Measurements from ENCODE around the gene SEPTIN12.

The SEPTIN12 gene

GRCh38 chr16:4814542-4815173, 26.5 kb upstream of the SEPTIN12 start:
- Histone ChIP-seq H3K27me3 (ENCODE audit: control insufficient read depth, insufficient read depth, low read length) (no peaks in the 10 kb centered on the region), H3K4me3 (ENCODE audit: low read length) (no peak overlapping the region), H3K9me3 (ENCODE audit: control insufficient read depth, low read depth, low read length) (no peaks in the 10 kb centered on the region), H3K9ac (ENCODE audit: low read length) (no peak overlapping the region), H3K27ac (ENCODE audit: low read length) (no peak overlapping the region), H3K4me1 (ENCODE audit: control insufficient read depth, low read depth, low read length) (no peaks in the 10 kb centered on the region), H3K36me3 (ENCODE audit: control insufficient read depth, low read depth, low read length) (peaks cover 57% of the 10 kb centered on the region)

DNA sequence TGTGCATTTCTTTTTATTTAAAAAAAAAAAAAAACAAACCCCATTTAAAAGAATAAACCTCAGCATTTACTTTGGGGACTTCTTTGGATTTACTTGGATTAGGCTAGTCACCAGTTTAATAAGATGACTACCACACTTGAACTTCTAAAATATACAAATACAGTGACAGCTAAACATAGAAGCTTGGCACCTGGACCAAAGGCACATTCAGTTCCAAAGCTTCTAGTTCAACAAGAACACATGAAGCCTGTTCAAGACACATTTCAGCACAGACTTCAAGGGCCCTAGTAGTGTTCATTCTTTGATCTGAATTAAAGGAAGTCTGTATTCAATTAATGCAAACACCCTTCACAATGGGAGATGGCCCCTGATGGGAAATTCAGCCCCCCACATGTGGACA, 25.9 kb upstream of the SEPTIN12 start:
- no peaks in the 10 kb centered on the region for H3K9me3 ChIP-seq (ENCODE audit: control insufficient read depth, low read depth, low read length)
- peaks cover 59% of the 10 kb centered on the region for H3K36me3 ChIP-seq (ENCODE audit: control insufficient read depth, low read depth, low read length)

GRCh38 chr16:4813251-4814003, 25.3 kb upstream of the SEPTIN12 start:
- no peak overlapping the region for H3K4me3 ChIP-seq (ENCODE audit: low read length)
- H3K27me3 ChIP-seq (ENCODE audit: control insufficient read depth, insufficient read depth, low read length) = no peaks in the 10 kb centered on the region
- H3K4me1 ChIP-seq (ENCODE audit: control insufficient read depth, low read depth, low read length) = no peaks in the 10 kb centered on the region
- peaks cover 63% of the 10 kb centered on the region for H3K36me3 ChIP-seq (ENCODE audit: control insufficient read depth, low read depth, low read length)
- H3K9ac ChIP-seq (ENCODE audit: low read length) = no peak overlapping the region
- no peaks in the 10 kb centered on the region for H3K9me3 ChIP-seq (ENCODE audit: control insufficient read depth, low read depth, low read length)
- no peak overlapping the region for H3K27ac ChIP-seq (ENCODE audit: low read length)

More for the DNA sequence above, 25.9 kb upstream of the SEPTIN12 start:
- no peaks in the 10 kb centered on the region for H3K27me3 ChIP-seq (ENCODE audit: control insufficient read depth, insufficient read depth, low read length)
- H3K4me1 ChIP-seq (ENCODE audit: control insufficient read depth, low read depth, low read length) = no peaks in the 10 kb centered on the region
- H3K4me3 ChIP-seq (ENCODE audit: low read length) = no peak overlapping the region
- H3K9ac ChIP-seq (ENCODE audit: low read length) = no peak overlapping the region
- H3K27ac ChIP-seq (ENCODE audit: low read length) = no peak overlapping the region

- Histone ChIP-seq H3K9me3 (ENCODE audit: control insufficient read depth, low read depth, low read length) (no peaks in the 10 kb centered on the region), H3K36me3 (ENCODE audit: control insufficient read depth, low read depth, low read length) (peaks cover 67% of the 10 kb centered on the region), H3K4me1 (ENCODE audit: control insufficient read depth, low read depth, low read length) (no peaks in the 10 kb centered on the region), H3K27ac (ENCODE audit: low read length) (no peak overlapping the region), H3K9ac (ENCODE audit: low read length) (no peak overlapping the region), H3K4me3 (ENCODE audit: low read length) (no peak overlapping the region), H3K27me3 (ENCODE audit: control insufficient read depth, insufficient read depth, low read length) (no peaks in the 10 kb centered on the region)
These were observed 23.6 kb upstream of the SEPTIN12 start for GRCh38 chr16:4811773-4812172.

GRCh38 chr16:4811242-4811641, 23.1 kb upstream of the SEPTIN12 start:
- Histone ChIP-seq H3K9ac (ENCODE audit: low read length) (no peak overlapping the region), H3K9me3 (ENCODE audit: control insufficient read depth, low read depth, low read length) (no peaks in the 10 kb centered on the region), H3K4me1 (ENCODE audit: control insufficient read depth, low read depth, low read length) (no peaks in the 10 kb centered on the region), H3K4me3 (ENCODE audit: low read length) (no peak overlapping the region), H3K27me3 (ENCODE audit: control insufficient read depth, insufficient read depth, low read length) (no peaks in the 10 kb centered on the region), H3K27ac (ENCODE audit: low read length) (no peak overlapping the region), H3K36me3 (ENCODE audit: control insufficient read depth, low read depth, low read length) (peaks cover 66% of the 10 kb centered on the region)

DNA sequence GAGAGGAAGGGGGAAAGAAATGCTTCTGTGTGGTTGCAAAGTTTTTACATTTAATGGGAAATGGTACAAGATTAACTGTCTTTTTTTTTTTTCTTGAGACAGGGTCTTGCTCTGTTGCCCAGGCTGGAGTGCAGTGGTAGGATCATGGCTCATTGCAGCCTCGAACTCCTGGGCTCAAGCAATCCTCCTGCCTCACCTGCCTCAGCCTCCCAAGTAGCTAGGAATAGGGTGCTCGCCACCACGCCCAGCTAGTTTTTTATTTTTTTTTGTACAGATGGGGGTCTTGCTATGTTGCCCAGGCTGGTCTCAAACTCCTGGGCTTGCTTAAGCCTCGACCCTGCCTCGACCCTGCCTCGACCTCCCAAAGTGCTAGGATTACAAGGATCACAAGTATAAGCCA, 18.1 kb upstream of the SEPTIN12 start:
- Histone ChIP-seq H3K9ac (ENCODE audit: low read length) (no peak overlapping the region), H3K27me3 (ENCODE audit: control insufficient read depth, insufficient read depth, low read length) (no peaks in the 10 kb centered on the region), H3K36me3 (ENCODE audit: control insufficient read depth, low read depth, low read length) (peaks cover 42% of the 10 kb centered on the region), H3K27ac (ENCODE audit: low read length) (no peak overlapping the region), H3K9me3 (ENCODE audit: control insufficient read depth, low read depth, low read length) (no peaks in the 10 kb centered on the region), H3K4me3 (ENCODE audit: low read length) (no peak overlapping the region), H3K4me1 (ENCODE audit: control insufficient read depth, low read depth, low read length) (peaks cover 6% of the 10 kb centered on the region)

DNA sequence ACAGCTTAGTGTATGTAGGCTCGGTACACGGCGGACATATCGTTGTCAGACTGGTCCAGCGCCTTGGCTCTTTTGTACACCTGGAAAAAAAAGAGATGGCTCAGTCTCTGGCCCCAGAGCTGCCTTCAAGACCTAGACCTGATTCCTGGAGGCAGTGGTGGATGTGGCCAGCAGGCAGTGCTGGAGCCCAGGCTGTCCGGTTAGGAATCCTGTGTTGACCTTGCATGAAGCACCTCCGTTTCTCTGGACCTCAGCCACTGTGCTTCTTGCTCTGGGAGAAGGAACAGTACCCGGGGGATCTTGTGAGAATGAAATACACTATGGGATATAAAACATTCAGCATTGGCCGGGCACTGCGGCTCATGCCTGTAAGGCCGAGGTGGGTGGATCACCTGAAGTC, 17.1 kb upstream of the SEPTIN12 start:
- Histone ChIP-seq H3K9me3 (ENCODE audit: control insufficient read depth, low read depth, low read length) (no peaks in the 10 kb centered on the region), H3K4me3 (ENCODE audit: low read length) (no peak overlapping the region), H3K9ac (ENCODE audit: low read length) (no peak overlapping the region), H3K4me1 (ENCODE audit: control insufficient read depth, low read depth, low read length) (peaks cover 6% of the 10 kb centered on the region), H3K27ac (ENCODE audit: low read length) (no peak overlapping the region), H3K36me3 (ENCODE audit: control insufficient read depth, low read depth, low read length) (peaks cover 38% of the 10 kb centered on the region), H3K27me3 (ENCODE audit: control insufficient read depth, insufficient read depth, low read length) (no peaks in the 10 kb centered on the region)

- no peak overlapping the region for H3K9ac ChIP-seq (ENCODE audit: low read length)
- peaks cover 6% of the 10 kb centered on the region for H3K4me1 ChIP-seq (ENCODE audit: control insufficient read depth, low read depth, low read length)
- no peak overlapping the region for H3K4me3 ChIP-seq (ENCODE audit: low read length)
- peaks cover 31% of the 10 kb centered on the region for H3K36me3 ChIP-seq (ENCODE audit: control insufficient read depth, low read depth, low read length)
- H3K9me3 ChIP-seq (ENCODE audit: control insufficient read depth, low read depth, low read length) = no peaks in the 10 kb centered on the region
- no peak overlapping the region for H3K27ac ChIP-seq (ENCODE audit: low read length)
- no peaks in the 10 kb centered on the region for H3K27me3 ChIP-seq (ENCODE audit: control insufficient read depth, insufficient read depth, low read length)
These were observed 16.0 kb upstream of the SEPTIN12 start for GRCh38 chr16:4803898-4804762.

DNA sequence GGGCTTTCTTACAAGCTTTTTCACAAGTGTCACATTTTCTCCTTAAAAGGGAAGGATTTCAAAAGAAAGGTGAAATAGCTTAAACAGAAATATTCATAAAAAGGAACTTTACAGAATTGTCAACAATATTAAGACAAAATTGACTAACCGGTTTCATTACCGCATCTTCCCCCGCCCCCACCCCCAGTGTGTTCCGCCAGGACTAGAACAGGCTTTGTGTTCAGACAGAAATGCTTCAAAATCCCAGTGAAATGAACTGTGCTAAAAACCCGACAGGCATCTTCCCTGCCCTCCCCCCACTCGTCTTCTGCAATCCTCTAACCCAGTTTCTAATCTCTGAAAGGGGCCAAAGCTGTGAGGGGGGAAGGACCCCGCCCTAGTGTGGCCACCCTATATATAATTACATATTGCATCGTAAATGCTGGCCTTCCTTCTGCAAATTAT, 15.3 kb upstream of the SEPTIN12 start:
- H3K27me3 ChIP-seq (ENCODE audit: control insufficient read depth, insufficient read depth, low read length) = no peaks in the 10 kb centered on the region
- peak overlapping the region; percentile 62 for H3K9ac ChIP-seq (ENCODE audit: low read length)
- H3K36me3 ChIP-seq (ENCODE audit: control insufficient read depth, low read depth, low read length) = peaks cover 26% of the 10 kb centered on the region
- H3K4me1 ChIP-seq (ENCODE audit: control insufficient read depth, low read depth, low read length) = peaks cover 6% of the 10 kb centered on the region
- peak overlapping the region; percentile 89 for H3K4me3 ChIP-seq (ENCODE audit: low read length)
- no peak overlapping the region for H3K27ac ChIP-seq (ENCODE audit: low read length)
- no peaks in the 10 kb centered on the region for H3K9me3 ChIP-seq (ENCODE audit: control insufficient read depth, low read depth, low read length)

GRCh38 chr16:4802659-4803287, 14.6 kb upstream of the SEPTIN12 start:
- H3K4me1 ChIP-seq (ENCODE audit: control insufficient read depth, low read depth, low read length) = peaks cover 6% of the 10 kb centered on the region
- H3K36me3 ChIP-seq (ENCODE audit: control insufficient read depth, low read depth, low read length) = peaks cover 24% of the 10 kb centered on the region
- peak overlapping the region; percentile 89 for H3K4me3 ChIP-seq (ENCODE audit: low read length)
- H3K27ac ChIP-seq (ENCODE audit: low read length) = no peak overlapping the region
- H3K9me3 ChIP-seq (ENCODE audit: control insufficient read depth, low read depth, low read length) = no peaks in the 10 kb centered on the region
- no peaks in the 10 kb centered on the region for H3K27me3 ChIP-seq (ENCODE audit: control insufficient read depth, insufficient read depth, low read length)
- H3K9ac ChIP-seq (ENCODE audit: low read length) = peak overlapping the region; percentile 62

Data from iPS-18a (cell line).